GM19455 (cell line): ENCODE results near the gene PRR9.

ENCODE experiments used
- ATAC-seq: cut with Tn5 transposase; IDR thresholded peaks from one replicate; pipeline ENCODE4 v1.9.1; 2021; ENCODE audit not compliant: unreplicated experiment

PRR9 gene

DNA sequence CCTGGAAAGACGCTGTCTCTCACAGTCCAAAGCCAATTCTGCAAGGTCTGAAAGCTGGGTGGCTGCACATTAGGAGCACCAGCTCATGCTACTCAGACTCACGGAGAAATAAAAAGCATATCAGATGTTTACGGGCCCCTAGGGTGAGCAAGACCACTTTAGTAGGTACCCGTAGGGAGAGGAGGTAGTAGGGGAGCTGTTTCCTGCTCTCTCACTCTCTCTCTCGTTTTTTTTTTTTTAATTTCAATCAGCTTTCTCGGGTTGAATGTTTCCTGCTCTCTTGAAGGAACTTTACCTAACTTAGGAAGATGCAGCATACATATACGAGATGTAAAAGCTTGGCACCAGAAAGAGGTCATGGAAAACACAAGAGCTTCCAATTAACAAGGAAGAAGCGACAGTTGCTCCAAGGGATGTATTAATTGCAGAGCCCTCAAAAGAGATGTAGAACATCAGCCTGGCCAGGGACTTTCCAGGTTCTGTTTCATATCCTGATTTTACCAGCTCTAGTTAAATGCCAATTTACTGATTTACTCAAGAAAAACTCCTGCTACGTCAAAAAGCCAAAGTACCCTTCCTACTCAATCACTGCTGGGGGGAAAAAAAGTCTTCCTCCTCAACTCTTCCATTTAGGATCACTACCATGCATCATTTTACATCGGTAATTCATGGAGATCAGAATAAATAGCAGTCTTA lies 45.2 kb downstream of the PRR9 start:
- no peak for ATAC-seq

DNA sequence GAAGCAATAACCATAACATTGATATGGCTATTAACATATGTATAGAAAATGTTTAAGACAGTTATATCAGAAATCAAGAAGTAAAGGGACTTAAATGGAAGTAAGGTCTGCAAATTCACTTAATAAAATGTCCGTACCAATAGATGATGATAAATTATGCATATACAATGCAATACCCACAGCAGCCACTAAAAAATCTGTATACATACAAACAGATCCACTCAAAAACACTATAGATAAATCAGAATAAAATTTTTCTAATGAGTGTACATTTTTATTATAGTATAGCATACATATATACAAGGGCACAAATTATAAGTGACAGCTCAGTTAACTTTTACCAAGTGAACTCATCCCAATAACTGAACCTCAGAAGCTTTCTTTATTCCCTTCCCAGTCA lies 48.1 kb downstream of the PRR9 start:
- no peak for ATAC-seq
